Keratinocyte (primary cell): ENCODE results near the gene DIP2C. TPM values are rescaled to one million over a fixed set of nuclear protein-coding genes. Genes with fewer than 3 reads are reported as not detected.
A peak's percentile ranks its signal among the peaks of the same experiment; 100 is the strongest.

Source experiments
- DNase-seq: peaks from one replicate; pipeline ENCODE4 v3.0.0-alpha.2; 2011; ENCODE audit warnings: low read depth, missing footprints, low spot score
- FAIRE-seq: peaks from 2 replicates; lab custom pipeline; 2011; peaks lifted over from hg19 to GRCh38; lab: Jason Lieb, UNC
- H2AFZ ChIP-seq: 2 replicates; pipeline ENCODE4 v1.6.0; 2012; ENCODE audit warnings: low read length, control low read depth, inconsistent platforms; ENCODE audit not compliant: control insufficient read depth
- H3K27ac ChIP-seq: 2 replicates; pipeline ENCODE4 v1.5.1; 2011; ENCODE audit warnings: low read length; ENCODE audit not compliant: control insufficient read depth, insufficient read depth
- H3K27me3 ChIP-seq: 3 replicates; pipeline ENCODE4 v1.6.0; 2011; ENCODE audit warnings: low read length; ENCODE audit not compliant: control insufficient read depth, insufficient read depth; ENCODE audit errors: extremely low read depth
- H3K36me3 ChIP-seq, 2 experiments: 2 replicates in 1 of 2; 3 replicates in 1 of 2; pipeline ENCODE4 v1.5.1; 2011; ENCODE audit warnings: low read length in 2 of 2, mild to moderate bottlenecking in 1 of 2; ENCODE audit not compliant: control insufficient read depth in 2 of 2, insufficient read depth in 2 of 2; ENCODE audit errors: extremely low read depth in 1 of 2
- H3K4me1 ChIP-seq: 3 replicates; pipeline ENCODE4 v1.5.1; 2011; ENCODE audit warnings: low read length; ENCODE audit not compliant: control insufficient read depth, insufficient read depth; ENCODE audit errors: extremely low read depth
- H3K4me2 ChIP-seq: 3 replicates; pipeline ENCODE4 v1.6.0; 2011; ENCODE audit warnings: low read depth, low read length; ENCODE audit not compliant: control insufficient read depth, insufficient read depth; ENCODE audit errors: extremely low read depth
- H3K4me3 ChIP-seq, 3 experiments: fragments of 200-600 bp in 1 of 3; sonication (generic) in 1 of 3; 2 replicates in 2 of 3; 3 replicates in 1 of 3; pipeline ENCODE4 v1.5.1; 2011 to 2016; ENCODE audit warnings: low read length in 3 of 3, mild to moderate bottlenecking in 3 of 3, control low read depth in 2 of 3, inconsistent platforms in 1 of 3, low read depth in 1 of 3, mixed read lengths in 1 of 3, mixed run types in 1 of 3, moderate library complexity in 1 of 3; ENCODE audit not compliant: control insufficient read depth in 2 of 3, insufficient read depth in 2 of 3; ENCODE audit errors: extremely low read depth in 1 of 3
- H3K79me2 ChIP-seq: 2 replicates; pipeline ENCODE4 v1.6.0; 2012; ENCODE audit warnings: low read length; ENCODE audit not compliant: control insufficient read depth, insufficient read depth
- H3K9ac ChIP-seq: 3 replicates; pipeline ENCODE4 v1.6.0; 2011; ENCODE audit warnings: low read length; ENCODE audit not compliant: control insufficient read depth, insufficient read depth; ENCODE audit errors: extremely low read depth
- H3K9me1 ChIP-seq: 3 replicates; pipeline ENCODE4 v1.6.0; 2011; ENCODE audit warnings: low read length; ENCODE audit not compliant: control insufficient read depth, insufficient read depth; ENCODE audit errors: extremely low read depth
- H3K9me3 ChIP-seq: 2 replicates; pipeline ENCODE4 v1.5.1; 2012; ENCODE audit warnings: low read depth, low read length; ENCODE audit not compliant: control insufficient read depth
- H4K20me1 ChIP-seq: 3 replicates; pipeline ENCODE4 v1.6.0; 2011; ENCODE audit warnings: low read length; ENCODE audit not compliant: control insufficient read depth, insufficient read depth; ENCODE audit errors: extremely low read depth
- CTCF ChIP-seq, 3 experiments: IDR thresholded peaks in 1 of 3; conservative IDR thresholded peaks in 1 of 3; optimal IDR thresholded peaks in 1 of 3; 2 replicates in 2 of 3; 3 replicates in 1 of 3; pipeline versions ENCODE3 to v1.5.1; 2011; ENCODE audit warnings: low read length in 3 of 3, mild to moderate bottlenecking in 3 of 3, moderate library complexity in 2 of 3, control low read depth in 1 of 3, inconsistent platforms in 1 of 3; ENCODE audit not compliant: insufficient read depth in 2 of 3; ENCODE audit errors: extremely low read depth in 1 of 3
- EZH2 ChIP-seq: IDR thresholded peaks from one replicate; pipeline ENCODE4 v1.6.1; 2012; ENCODE audit warnings: inconsistent platforms, mild to moderate bottlenecking, low read length, moderate library complexity
- dilution Hi-C: fragments of 300-500 bp; cut with MboI; formaldehyde crosslinking; loops from one replicate; pipeline ENCODE4 v1.7.0; 2020; ENCODE audit warnings: low sequenced_read_pairs; ENCODE audit not compliant: extremely low pct_ligation_motif_present
- polyA plus RNA-seq, 5 experiments: library from polyadenylated mRNA; depleted of rRNA in 3 of 5; stranded (reverse) in 3 of 5; stranded (forward) in 1 of 5; unstranded in 1 of 5; fragments of >200 nt; gene quantifications; 1 replicate in 1 of 5; 2 replicates in 3 of 5; 3 replicates in 1 of 5; pipeline versions ENCODE4 v1.2.1 to v1.2.3, GENCODE V29; 2011 to 2012; ENCODE audit warnings: missing spikeins in 2 of 5, low read depth in 1 of 5, low replicate concordance in 1 of 5

The DIP2C gene
- polyA plus RNA-seq, 1 donor (not counting 4 experiments of a cell fraction or from before 2014, with no cell fraction given) = 1.3 TPM

GRCh38 chr10:378930-379704 is 310.4 kb downstream of the DIP2C start:
- H3K4me2 ChIP-seq = no peak overlapping the region
- TF ChIP-seq CTCF (optimal IDR thresholded peaks at IDR 0.05 in 1 of 3, IDR thresholded peaks at IDR 0.05 in 1 of 3, conservative IDR thresholded peaks at IDR 0.05 in 1 of 3; ENCODE audit: extremely low read depth in 1 of 3, insufficient read depth in 2 of 3, low read length in 3 of 3) (no peak), EZH2 (no peak)
- DNase-seq = no peak
- dilution Hi-C loops = no loop called here
- no peak overlapping the region for H2AFZ ChIP-seq
- H3K9me3 ChIP-seq = no peaks in the 10 kb centered on the region
- H3K9me1 ChIP-seq = no peaks in the 10 kb centered on the region
- no peak for FAIRE-seq
- no peaks in the 10 kb centered on the region for H3K27me3 ChIP-seq
- H4K20me1 ChIP-seq = no peaks in the 10 kb centered on the region
- H3K4me3 ChIP-seq = no peak overlapping the region
- H3K27ac ChIP-seq = no peak overlapping the region
- no peak overlapping the region for H3K9ac ChIP-seq
- no peaks in the 10 kb centered on the region for H3K79me2 ChIP-seq
- H3K36me3 ChIP-seq = no peaks in the 10 kb centered on the region
- no peaks in the 10 kb centered on the region for H3K4me1 ChIP-seq

- dilution Hi-C loops = no loop called here
- H3K4me1 ChIP-seq = peaks cover 5% of the 10 kb centered on the region
- H3K27ac ChIP-seq = no peak overlapping the region
- no peaks in the 10 kb centered on the region for H4K20me1 ChIP-seq
- no peak overlapping the region for H2AFZ ChIP-seq
- no peaks in the 10 kb centered on the region for H3K27me3 ChIP-seq
- no peak overlapping the region for H3K4me3 ChIP-seq
- H3K79me2 ChIP-seq = no peaks in the 10 kb centered on the region
- H3K9ac ChIP-seq = no peak overlapping the region
- no peaks in the 10 kb centered on the region for H3K9me1 ChIP-seq
- H3K36me3 ChIP-seq = no peaks in the 10 kb centered on the region
- H3K4me2 ChIP-seq = no peak overlapping the region
- TF ChIP-seq EZH2 (no peak), CTCF (optimal IDR thresholded peaks at IDR 0.05 in 1 of 3, IDR thresholded peaks at IDR 0.05 in 1 of 3, conservative IDR thresholded peaks at IDR 0.05 in 1 of 3; ENCODE audit: extremely low read depth in 1 of 3, insufficient read depth in 2 of 3, low read length in 3 of 3) (no peak)
- DNase-seq (no peak), FAIRE-seq (peak; percentile 82)
- H3K9me3 ChIP-seq = no peaks in the 10 kb centered on the region
These were observed 311.1 kb downstream of the DIP2C start for GRCh38 chr10:378230-378929.
